Glutamatergic neuron (in vitro differentiated cells): ENCODE measurements around the gene CDH7. TPM values are rescaled to one million over a fixed set of nuclear protein-coding genes. Genes with fewer than 3 reads are reported as not detected.

Source experiments
- DNase-seq: peaks from one replicate; pipeline ENCODE4 v3.0.0; 2022
- H3K27ac Mint-ChIP-seq: one replicate; pipeline ENCODE4 v1.8.0; 2020; ENCODE audit warnings: mild to moderate bottlenecking, mixed read lengths, inconsistent platforms; ENCODE audit not compliant: unreplicated experiment
- H3K27me3 Mint-ChIP-seq: one replicate; pipeline ENCODE4 v1.8.0; 2020; ENCODE audit warnings: mild to moderate bottlenecking, moderate library complexity, mixed read lengths, inconsistent platforms; ENCODE audit not compliant: unreplicated experiment
- H3K36me3 Mint-ChIP-seq: one replicate; pipeline ENCODE4 v1.8.0; 2020; ENCODE audit warnings: mild to moderate bottlenecking, mixed read lengths, inconsistent platforms; ENCODE audit not compliant: unreplicated experiment
- H3K4me1 Mint-ChIP-seq: one replicate; pipeline ENCODE4 v1.8.0; 2020; ENCODE audit warnings: mild to moderate bottlenecking, low read depth, mixed read lengths, inconsistent platforms; ENCODE audit not compliant: unreplicated experiment
- H3K4me3 Mint-ChIP-seq: one replicate; pipeline ENCODE4 v1.8.0; 2020; ENCODE audit warnings: mild to moderate bottlenecking, mixed read lengths, inconsistent platforms; ENCODE audit not compliant: unreplicated experiment
- H3K9me3 Mint-ChIP-seq: one replicate; pipeline ENCODE4 v1.8.0; 2020; ENCODE audit warnings: mild to moderate bottlenecking, moderate library complexity, mixed read lengths, inconsistent platforms; ENCODE audit not compliant: unreplicated experiment
- total RNA-seq: library from RNA; stranded (reverse); fragmentation: NEBNext Ultra II Directional; extraction: Animal tissue kit (Norgen Biotek cat#: 25700); gene quantifications from one replicate; pipeline ENCODE4 v1.2.1, GENCODE V29; 2021; ENCODE audit not compliant: unreplicated experiment
- TF ChIP-seq, protein P1 (sequence below): fragments of 200-600 bp; sonication (generic); IDR thresholded peaks from one replicate; pipeline ENCODE4 v1.5.0; 2021; ENCODE audit not compliant: partially characterized antibody, unreplicated experiment

The CDH7 gene
- total RNA-seq, 1 donor from 2014 or later = 1.6 TPM

DNA sequence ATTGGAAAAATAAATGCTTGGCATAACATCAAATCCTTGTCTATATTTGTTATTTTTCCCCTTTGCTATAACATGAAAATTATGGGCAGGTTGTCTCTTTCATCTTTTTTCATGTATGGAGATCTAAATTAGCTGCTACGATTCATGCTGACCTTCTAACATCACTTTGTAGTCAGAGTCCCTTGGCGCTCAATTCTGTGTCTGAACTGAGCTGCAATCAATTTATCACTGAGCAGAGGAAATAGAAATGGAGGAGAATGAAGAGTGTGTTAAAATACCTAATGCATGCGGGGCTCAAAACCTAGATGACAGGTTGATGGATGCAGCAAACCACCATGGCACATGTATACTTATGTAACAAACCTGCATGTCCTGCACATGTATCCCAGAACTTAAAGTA lies 168.9 kb downstream of the CDH7 start:
- H3K27me3 Mint-ChIP-seq = no peaks in the 10 kb centered on the region
- no peak overlapping the region for H3K4me3 Mint-ChIP-seq
- TF ChIP-seq, protein P1, sequence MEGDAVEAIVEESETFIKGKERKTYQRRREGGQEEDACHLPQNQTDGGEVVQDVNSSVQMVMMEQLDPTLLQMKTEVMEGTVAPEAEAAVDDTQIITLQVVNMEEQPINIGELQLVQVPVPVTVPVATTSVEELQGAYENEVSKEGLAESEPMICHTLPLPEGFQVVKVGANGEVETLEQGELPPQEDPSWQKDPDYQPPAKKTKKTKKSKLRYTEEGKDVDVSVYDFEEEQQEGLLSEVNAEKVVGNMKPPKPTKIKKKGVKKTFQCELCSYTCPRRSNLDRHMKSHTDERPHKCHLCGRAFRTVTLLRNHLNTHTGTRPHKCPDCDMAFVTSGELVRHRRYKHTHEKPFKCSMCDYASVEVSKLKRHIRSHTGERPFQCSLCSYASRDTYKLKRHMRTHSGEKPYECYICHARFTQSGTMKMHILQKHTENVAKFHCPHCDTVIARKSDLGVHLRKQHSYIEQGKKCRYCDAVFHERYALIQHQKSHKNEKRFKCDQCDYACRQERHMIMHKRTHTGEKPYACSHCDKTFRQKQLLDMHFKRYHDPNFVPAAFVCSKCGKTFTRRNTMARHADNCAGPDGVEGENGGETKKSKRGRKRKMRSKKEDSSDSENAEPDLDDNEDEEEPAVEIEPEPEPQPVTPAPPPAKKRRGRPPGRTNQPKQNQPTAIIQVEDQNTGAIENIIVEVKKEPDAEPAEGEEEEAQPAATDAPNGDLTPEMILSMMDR = no peak

DNA sequence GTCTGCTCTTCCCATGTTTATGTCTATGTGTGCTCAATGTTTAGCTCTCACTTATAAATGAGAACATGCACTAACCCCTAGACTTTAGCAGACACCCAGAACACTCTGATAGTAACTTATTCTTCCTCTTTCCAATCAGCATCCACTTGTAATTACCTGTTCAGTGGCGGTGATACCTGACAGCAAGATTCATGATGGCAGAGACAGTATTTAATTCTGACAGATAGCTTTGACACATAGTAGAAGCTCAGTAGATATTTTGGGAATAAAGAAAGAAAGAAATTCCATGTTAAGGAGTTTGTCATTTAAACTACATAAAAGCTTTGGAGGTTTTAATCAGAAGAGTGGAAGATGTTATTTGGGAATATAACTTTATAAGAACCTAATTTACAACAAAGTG lies 171.3 kb downstream of the CDH7 start:
- TF ChIP-seq, protein P1 = no peak
- no peaks in the 10 kb centered on the region for H3K9me3 Mint-ChIP-seq
- no peaks in the 10 kb centered on the region for H3K36me3 Mint-ChIP-seq

More for the DNA sequence above, 168.9 kb downstream of the CDH7 start:
- Mint-ChIP-seq H3K4me1 (peaks cover 12% of the 10 kb centered on the region), H3K9me3 (no peaks in the 10 kb centered on the region), H3K36me3 (no peaks in the 10 kb centered on the region), H3K27ac (no peak overlapping the region)
- no peak for DNase-seq

DNA sequence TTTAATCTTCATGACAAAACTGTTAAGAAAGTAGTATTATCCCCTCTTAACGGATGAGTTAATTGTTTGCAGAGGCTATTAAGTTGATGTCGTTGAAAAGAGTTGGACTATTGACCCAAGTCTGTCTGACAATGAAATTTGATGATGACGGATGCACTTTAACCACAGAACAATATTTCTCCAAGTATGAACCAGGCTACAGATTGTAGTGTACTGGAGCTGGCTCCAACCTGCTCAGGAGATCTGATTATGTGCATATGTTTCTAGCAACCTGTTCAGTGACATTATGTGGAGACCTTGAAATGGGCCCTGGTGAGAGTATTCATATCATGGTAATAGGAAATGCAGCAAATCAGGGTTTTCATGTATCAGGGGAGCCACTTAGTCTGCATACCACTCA lies 174.1 kb downstream of the CDH7 start:
- H3K9me3 Mint-ChIP-seq = no peaks in the 10 kb centered on the region
- H3K4me1 Mint-ChIP-seq = peaks cover 1% of the 10 kb centered on the region
- H3K27ac Mint-ChIP-seq = no peak overlapping the region
- H3K36me3 Mint-ChIP-seq = no peaks in the 10 kb centered on the region
- no peak for DNase-seq
- no peaks in the 10 kb centered on the region for H3K27me3 Mint-ChIP-seq
- no peak overlapping the region for H3K4me3 Mint-ChIP-seq
- TF ChIP-seq, protein P1 = no peak

More for the DNA sequence above, 171.3 kb downstream of the CDH7 start:
- no peak overlapping the region for H3K27ac Mint-ChIP-seq
- H3K4me1 Mint-ChIP-seq = peaks cover 11% of the 10 kb centered on the region
- no peak overlapping the region for H3K4me3 Mint-ChIP-seq
- DNase-seq = no peak
- no peaks in the 10 kb centered on the region for H3K27me3 Mint-ChIP-seq

DNA sequence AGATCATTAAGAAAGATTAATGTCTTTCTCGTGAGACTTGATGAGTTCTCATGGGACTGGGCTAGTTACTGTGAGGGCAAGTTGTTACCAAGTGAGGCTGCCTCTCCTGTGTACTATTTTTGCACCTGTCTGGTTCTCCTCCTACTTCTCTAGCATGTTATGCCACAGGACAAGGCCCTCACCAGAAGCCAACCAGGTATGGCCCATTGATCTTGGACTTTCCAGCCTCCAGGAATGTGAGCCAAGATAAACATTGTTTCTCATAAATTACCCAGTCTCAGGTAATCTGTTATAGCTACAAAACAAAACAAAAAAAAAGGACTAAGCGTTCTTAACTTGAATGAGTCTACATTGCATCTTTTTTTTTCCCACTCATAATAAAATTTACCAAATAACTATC lies 184.1 kb downstream of the CDH7 start:
- Mint-ChIP-seq H3K27me3 (peaks cover 1% of the 10 kb centered on the region), H3K27ac (no peak overlapping the region), H3K36me3 (peaks cover 5% of the 10 kb centered on the region), H3K4me1 (peaks cover 5% of the 10 kb centered on the region), H3K9me3 (peaks cover 3% of the 10 kb centered on the region), H3K4me3 (no peak overlapping the region)
- TF ChIP-seq, protein P1 = no peak
- no peak for DNase-seq

DNA sequence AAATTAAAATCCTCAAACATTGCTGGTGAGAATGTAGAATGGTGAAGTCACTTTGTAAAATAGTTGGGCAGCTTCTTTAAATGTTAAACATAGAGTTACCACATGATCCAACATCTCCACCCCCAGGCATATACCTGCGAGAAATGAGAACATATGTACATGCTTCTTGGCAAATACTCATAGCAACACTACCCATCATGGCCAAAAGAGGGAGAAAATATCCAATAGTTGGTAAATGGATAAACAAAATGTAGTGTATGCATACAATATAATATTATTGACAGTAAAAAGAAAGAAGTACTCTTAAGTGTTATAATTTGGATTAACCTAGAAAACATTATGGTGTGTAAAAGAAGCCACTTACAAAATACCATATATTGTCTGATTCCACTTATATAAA lies 185.9 kb downstream of the CDH7 start:
- H3K36me3 Mint-ChIP-seq = peaks cover 5% of the 10 kb centered on the region
- H3K27ac Mint-ChIP-seq = no peak overlapping the region
- no peak overlapping the region for H3K4me3 Mint-ChIP-seq
- TF ChIP-seq, protein P1 = no peak
- no peak for DNase-seq
- H3K9me3 Mint-ChIP-seq = peaks cover 2% of the 10 kb centered on the region
- H3K27me3 Mint-ChIP-seq = peaks cover 1% of the 10 kb centered on the region
- peaks cover 5% of the 10 kb centered on the region for H3K4me1 Mint-ChIP-seq
